Measurements from ENCODE around the gene PPP6R1.
A peak's percentile ranks its signal among the peaks of the same experiment; 100 is the strongest.

The PPP6R1 gene

DNA sequence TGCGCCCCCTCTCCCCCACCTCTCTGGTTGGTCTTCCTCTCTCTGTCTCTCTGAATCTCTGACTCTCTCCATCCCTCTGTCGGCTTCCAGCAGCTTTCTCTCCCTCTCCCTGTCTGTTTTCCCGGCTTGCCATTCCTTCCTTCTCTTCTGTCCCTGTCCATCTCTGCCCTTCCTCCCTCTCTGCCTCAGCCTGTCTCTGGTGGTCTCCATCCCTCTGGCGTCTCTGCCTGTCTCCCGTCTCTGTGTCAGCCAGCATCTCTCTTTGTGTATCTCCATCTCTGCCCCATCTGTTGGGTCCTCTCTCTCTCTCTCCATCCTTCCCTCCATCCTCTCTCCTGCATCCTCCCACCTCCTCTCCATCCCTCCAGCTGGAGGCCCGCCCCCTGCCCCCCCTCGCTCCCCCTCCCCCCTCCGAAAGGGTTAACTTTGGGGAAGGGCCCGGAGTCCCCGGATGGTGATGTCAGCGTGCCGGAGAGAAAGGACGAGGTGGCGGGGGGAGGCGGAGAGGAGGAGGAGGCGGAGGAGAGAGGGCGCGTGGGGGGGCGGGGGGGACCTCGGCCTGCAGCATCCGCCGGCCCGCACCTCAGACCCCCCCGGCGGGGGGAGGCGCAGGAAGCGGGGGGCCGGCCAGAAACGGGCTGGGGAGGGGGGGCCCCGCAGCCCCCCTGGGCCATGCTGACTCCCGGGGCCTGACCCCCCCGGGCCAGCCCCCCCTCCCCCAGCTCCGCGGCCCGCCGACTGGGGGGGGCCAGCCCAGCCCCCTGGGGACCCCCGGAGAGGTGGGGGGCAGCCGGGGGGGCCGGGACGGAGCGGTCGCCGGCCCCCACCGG, 24.9 kb upstream of the PPP6R1 start, which contains the start of gene BRSK1:
Gene BRSK1 (plus strand): TSS at position 450 of the 830 bp plus-strand sequence. CDS start 446 bp downstream, outside the sequence.
- no peak for DNase-seq (ENCODE audit: low spot score)

- peak; percentile 92 for DNase-seq (ENCODE audit: low spot score)
These were observed 21.2 kb upstream of the PPP6R1 start, which contains the start of gene HSPBP1 for GRCh38 chr19:55279770-55280643. TSS of gene HSPBP1 (minus strand) at chr19:55280110. CDS start at chr19:55279608, 502 bp downstream.

- DNase-seq (ENCODE audit: low spot score): no peak
These were observed 20.5 kb upstream of the PPP6R1 start for GRCh38 chr19:55279340-55279739.

DNA sequence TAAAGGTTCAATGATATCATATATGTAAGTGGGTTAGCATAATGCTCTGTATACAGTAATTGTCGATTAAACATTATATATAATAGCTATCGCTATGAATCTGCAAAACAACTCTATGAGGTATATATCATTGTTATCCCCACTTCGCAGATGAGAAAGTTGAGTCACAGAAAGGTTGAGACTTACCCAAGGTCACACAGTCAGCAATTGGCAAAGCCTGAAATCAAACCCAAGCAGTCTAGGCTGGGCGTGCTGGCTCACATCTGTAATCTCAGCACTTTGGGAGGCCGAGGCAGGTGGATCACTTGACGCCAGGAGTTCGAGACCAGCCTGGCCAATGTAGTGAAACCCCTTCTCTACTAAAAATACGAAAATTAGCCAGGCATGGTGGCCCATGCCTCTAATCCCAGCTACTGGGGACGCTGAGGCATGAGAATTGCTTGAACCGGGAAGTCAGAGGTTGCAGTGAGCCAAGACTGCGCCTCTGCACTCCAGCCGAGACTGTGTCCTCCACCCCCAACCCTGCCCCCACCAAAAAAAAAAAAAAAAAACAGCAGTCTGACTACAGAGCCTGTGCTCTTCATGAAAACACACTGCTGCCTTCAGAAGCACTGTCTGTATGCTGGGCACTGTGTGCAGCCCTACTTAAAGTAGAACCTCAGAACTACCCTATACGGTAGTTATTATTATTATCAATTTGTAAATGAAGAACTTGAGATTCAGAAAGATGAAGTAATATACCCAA, 19.7 kb upstream of the PPP6R1 start:
- DNase-seq (ENCODE audit: low spot score): no peak

- no peak for DNase-seq (ENCODE audit: low spot score)
These were observed 18.7 kb upstream of the PPP6R1 start for GRCh38 chr19:55277494-55277893.

DNA sequence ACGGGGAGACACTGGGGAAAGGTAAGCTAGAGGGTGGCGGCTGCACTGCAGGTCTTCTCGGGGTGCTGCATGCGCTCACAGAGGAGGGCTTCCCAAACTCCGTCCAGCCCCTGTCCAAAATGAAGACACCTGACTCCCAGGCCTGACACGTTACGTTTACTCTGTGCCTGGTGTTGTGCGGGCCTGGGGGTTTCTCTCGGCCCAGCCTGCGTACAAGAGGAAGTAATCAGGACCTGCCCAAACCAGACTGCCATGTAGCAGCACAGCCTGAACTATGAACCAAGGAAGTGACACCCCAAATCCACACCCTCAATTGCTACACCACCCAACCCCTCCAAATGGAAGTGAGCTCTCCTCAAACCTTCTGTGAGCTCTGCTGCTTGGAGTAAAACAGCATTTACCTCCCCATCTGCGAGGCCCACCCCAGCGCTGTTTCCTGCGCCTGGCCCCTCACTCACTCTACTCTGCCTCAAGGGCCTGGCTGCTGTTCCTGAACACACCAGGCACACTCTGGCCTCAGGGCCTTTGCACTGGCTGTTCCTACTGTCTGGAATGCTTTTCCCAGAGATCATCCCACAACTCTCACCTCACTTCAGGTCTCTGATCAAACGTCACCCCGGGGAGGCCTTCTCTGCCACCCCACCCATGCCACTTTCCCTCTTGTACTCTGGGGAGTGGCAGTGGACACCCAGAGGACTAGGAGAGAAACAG, 18.1 kb upstream of the PPP6R1 start:
- DNase-seq (ENCODE audit: low spot score): no peak

DNA sequence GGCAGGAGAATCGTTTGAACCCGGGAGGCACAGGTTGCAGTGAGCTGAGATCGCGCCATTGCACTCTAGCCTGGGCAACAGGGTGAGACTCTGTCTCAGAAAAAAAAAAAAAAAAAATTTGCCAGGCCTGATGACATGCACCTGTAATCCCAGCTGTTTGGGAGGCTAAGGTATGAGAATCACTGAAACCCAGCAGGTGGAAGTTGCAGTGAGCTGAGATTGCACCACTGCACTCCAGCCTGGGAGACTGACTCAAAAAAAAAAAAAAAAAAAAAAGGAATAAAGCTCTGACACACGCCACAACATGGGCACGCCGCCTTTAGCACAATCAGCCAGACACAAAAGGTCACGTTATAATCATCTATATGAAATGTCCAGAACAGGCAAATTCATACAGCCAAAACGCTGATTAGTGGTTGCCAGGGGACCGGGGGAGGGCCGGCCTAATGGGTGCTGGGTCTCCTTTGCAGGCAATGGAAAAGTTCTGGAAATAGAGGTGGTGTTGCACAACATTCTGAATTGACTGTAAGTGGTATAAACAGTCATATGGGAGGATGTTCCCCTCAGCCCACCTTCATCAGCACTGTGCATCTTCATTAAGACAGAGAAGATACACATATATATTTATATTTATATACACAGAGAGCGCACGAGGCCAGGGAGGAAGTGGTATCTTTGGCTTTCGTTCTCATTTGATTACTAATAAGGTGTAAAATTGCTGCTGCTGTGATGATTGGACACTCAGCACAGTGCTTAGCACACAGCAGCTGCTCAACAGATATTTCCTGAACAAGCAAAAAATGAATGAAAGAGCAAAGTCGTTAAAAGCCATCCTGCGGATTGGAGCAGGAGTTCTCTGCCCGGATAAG, 17.3 kb upstream of the PPP6R1 start:
- DNase-seq (ENCODE audit: low spot score): no peak

GRCh38 chr19:55273978-55274707, 15.3 kb upstream of the PPP6R1 start:
- DNase-seq (ENCODE audit: low spot score): no peak

- no peak for DNase-seq (ENCODE audit: low spot score)
These were observed 13.3 kb upstream of the PPP6R1 start for GRCh38 chr19:55272142-55272541.

GRCh38 chr19:55270172-55270942, 11.5 kb upstream of the PPP6R1 start:
- DNase-seq (ENCODE audit: low spot score): no peak

- no peak for DNase-seq (ENCODE audit: low spot score)
These were observed 10.5 kb upstream of the PPP6R1 start for GRCh38 chr19:55269299-55269698.

DNA sequence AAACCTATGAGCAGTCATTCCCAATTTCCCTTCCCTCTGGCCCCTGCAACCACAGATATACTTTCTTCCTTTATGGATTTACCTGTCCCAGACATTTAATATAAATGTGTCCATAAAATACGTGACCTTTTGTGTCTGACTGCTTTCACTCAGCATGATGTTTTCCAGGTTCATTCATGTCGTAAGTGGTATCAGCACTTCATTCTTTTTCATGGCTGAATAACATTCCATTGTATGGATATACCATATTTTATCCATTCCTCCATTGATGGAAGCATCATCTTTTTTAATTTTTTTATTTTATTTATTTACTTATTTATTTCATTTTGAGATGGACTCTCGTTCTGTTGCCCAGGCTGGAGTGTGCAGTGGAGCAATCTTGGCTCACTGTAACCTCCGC, 8.0 kb upstream of the PPP6R1 start:
- DNase-seq (ENCODE audit: low spot score): no peak

DNA sequence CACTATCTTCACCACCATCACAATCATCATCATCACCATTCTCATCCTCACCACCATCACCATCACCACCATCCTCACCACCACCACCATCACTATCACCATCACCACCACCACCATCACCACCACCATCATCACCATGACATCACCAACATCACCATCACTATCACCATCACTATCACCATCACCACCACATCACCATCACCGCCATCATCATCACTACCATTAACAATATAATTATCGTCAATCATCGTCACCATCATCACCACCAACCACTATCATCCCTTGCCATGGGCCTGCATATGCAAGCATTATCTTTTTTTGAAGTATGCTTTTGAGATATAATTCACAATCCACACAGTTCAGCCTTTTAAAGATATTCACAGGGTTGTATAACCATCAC, 7.6 kb upstream of the PPP6R1 start:
- DNase-seq (ENCODE audit: low spot score): no peak

DNA sequence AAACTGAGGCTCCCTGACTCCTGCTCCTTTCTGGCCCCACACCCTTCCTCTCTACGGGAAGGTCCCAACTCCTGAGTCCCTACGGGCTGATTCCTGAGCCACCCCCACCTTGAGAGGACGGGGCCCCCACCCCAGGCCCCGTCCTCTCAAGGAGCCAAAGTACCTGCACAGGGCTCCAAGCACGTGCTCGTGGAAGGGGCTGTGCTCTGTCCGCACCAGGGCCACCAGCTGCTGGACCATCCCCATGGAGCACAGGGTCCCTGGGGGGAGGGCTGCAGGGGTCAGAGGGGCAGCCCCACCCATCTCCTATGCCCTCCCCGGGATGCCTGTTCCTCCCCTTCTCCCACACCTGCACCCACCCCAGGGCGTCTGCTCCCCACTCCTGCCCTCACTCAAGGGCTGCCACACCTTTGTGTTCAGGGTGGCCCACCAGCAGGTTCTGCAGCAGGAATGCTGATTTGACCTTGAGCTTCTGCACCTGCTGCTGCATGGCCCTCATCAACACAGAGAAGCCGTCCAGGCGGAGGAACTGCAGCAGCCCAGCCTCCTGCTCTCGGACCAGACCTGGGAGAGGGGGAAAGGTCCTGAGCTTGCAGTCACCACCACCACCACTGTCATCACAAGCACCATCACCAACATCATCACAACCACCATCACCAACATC, 7.0 kb upstream of the PPP6R1 start:
- no peak for DNase-seq (ENCODE audit: low spot score)

GRCh38 chr19:55265173-55265572, 6.4 kb upstream of the PPP6R1 start:
- no peak for DNase-seq (ENCODE audit: low spot score)

- no peak for DNase-seq (ENCODE audit: low spot score)
These were observed 5.7 kb upstream of the PPP6R1 start for GRCh38 chr19:55264531-55264930.

- DNase-seq (ENCODE audit: low spot score): no peak
These were observed 3.5 kb upstream of the PPP6R1 start for GRCh38 chr19:55262359-55262758.

DNA sequence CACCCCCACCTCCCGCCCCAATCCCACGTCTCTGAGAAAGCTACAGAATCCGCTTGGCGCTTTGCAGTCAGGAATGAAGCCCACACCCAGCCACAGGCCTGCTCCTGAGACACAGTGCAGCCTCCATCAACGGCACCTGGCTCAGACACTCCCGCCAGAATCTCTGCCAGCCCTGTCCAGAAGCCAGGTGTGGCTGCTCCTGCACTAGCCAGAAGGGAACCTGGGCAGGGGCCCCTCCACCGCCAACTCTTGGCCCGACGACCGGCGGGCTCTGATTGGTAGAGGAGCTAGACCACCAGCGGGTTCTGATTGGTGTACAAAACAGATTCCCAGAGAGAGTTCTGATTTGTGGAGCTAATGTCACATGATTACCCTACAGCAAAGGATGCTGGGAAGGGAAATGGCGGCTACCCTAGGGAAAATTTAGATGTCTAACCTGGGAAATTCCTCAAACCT, 2.9 kb upstream of the PPP6R1 start:
- no peak for DNase-seq (ENCODE audit: low spot score)
